DMS53 treated with DMSO at 0.1 percent for 48 hours (cell line): Measurements from ENCODE around the gene RCN2.
"Not testable (repeated sequence)": the region's sequence is repeated elsewhere in the genome, so short reads cannot be mapped to it uniquely, and the experiment has no call there.

Experiments used
- DNase-seq: peaks from one replicate; lab custom pipeline; 2025; ENCODE audit not compliant: unreplicated experiment; lab: John Stamatoyannopoulos, UW

The RCN2 gene

DNA sequence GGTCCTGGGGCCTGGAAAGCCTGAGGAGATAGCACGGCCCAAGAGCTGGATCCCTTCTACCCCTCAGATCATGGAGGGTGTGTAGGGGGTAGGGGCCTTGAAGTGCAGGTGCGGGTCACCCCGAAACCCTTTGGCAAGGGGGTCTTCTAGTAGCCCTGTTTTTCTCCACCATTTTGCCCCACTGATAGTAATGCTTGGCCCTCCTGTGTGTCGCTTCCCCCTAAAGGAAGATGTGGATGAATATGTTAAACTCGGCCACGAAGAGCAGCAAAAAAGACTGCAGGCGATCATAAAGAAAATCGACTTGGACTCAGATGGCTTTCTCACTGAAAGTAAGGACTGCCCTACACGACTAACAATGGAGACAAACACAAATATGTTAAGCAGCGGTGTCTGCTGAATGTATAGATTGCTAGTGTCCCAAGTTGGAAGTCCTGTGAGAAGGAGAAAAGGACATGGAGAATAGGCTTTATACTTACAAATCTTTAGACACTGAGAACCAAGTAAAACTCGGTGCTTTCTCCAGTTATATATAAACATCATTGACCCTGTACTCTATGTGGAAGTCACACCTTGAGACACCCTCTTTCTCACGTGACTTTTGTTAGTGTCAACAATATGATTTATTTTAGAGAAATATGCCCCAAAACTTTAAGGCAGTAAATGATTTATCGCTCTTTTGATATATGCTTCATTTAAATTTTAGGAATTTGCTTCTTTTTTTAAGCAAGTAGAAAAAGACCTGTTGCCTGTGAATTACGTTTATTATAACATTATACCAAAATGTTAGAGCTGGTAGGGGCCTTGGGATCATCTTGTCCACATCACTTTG lies 802 bp downstream of the RCN2 start:
- no peak for DNase-seq

DNA sequence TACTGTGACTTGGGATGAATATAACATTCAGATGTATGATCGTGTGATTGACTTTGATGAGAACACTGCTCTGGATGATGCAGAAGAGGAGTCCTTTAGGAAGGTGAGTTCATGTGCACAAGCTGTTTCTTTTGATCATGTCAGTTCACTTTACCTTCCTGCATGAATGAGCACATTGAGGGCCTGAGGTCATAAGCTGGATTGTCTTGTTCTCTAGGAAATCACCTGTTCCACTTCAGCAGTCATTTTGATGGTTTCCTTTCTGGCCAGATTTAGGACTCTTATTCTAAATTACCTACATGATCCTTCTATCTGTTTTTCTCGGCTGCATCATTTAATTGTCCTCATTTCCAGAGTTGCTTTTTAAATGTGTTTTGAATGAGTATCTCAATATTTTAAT lies 4.1 kb downstream of the RCN2 start:
- peak; percentile 67 for DNase-seq

DNA sequence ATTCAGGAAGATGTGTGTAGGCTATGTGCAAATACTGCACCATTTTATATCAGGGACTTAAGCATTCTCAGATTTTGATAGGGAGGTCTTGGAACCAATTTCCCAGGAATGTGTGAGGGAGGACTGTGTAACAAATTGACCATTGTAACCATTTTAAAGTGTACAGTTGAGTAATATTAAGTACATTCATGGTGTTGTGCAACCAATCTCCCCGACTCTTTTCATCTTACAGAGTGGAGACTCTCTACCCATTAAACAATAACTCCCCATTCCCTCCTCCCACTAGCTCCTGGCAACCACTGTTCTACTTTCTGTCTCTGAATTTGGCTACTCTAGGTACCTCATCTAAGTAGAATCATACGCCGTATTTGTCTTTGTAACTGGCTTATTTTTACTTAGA lies 5.1 kb downstream of the RCN2 start:
- DNase-seq: no peak

- DNase-seq: no peak
Measured at GRCh38 chr15:76938752-76939151, 7.2 kb downstream of the RCN2 start.

DNA sequence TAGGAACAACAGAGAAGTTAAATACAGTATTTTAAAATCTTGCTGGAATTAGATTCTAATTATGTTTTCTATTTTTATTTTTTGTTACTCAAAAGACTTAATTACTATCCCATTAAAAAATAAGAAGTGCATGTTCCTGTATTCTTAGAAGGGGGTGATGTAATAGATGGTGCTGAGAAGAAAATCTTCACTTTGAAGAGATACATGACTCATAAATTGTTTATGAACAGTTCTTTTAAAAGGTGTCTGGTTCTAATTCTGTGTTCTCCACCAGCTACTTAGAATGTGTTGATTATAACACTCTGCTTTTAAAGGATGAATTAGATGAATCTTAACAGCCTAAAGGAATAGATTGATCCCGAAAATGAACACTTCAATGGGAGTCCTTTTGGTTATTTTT lies 8.2 kb downstream of the RCN2 start:
- DNase-seq: no peak

DNA sequence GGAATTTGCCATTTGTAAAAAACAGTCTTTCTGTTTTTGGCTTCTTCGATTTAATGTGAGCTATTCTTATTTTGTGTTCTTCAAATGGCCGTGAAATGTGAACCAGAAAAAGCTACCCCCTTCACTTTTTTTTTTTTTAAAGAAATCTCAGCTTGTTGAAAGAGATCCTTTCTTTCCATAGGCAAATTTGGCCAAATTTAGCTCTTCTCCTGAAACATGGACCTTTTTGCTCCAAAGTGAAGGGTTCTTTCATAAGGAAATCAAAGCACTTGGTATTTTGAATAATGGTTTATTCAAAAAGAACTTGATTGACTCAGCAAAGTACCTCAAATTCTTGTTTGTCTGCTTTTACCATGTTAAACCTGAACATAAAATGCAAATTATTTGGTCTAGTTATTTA lies 10.1 kb downstream of the RCN2 start:
- no peak for DNase-seq

DNA sequence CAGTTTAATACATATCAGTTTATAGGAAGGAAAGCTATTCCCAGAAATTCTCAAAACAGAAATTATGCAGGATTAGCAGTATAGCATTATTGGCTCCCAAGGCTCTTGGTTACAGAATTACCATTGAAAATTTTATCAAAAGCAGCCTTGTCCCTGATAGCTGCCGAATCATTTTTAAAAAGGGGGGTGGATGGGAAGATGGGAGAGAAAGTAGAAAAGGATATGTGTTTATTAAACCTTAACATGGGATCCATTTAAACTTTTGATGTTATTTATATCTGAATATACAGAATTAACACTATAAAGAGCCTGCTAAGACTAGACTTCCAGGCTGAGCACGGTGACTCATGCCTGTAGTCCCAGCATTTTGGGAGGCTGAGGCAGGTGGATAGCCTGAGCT lies 10.8 kb downstream of the RCN2 start:
- no peak for DNase-seq

GRCh38 chr15:76945494-76946093 lies 14.0 kb downstream of the RCN2 start:
- no peak for DNase-seq

DNA sequence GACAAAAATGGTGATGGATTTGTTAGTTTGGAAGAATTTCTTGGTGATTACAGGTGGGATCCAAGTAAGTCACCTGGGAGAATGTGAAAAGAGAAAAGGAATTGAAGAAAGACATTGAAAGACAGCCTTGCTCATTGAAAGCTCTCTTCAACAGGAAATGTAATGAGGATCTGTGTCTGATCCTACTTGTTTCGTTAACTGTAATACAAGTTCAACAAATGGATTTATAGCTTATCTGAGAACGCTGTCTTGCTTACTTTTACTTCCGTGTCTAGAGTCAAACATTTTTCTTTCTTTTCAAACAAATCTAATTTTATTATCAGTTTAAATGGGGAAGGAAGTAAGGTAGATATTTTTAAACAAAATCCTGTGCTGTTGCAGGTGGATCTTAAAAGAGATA lies 15.9 kb downstream of the RCN2 start:
- no peak for DNase-seq

DNA sequence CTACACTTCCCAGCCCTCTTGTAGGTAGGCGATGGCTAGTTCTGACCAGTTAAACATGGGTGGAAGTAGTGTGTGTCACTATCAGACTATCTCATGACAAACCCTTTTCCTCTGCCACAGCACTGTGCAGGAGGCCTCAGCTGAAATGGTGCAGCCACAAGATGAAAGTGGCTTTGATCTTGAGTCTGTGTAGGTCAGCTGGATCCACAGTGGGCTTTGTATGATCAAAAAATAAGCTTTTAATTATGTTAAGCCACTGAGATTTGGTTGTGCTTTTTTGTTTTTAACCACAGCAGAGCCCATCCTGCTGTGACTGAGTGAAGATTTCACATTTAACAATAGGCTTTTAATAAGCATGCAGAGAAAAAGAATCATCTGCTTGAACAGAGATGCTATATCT lies 19.7 kb downstream of the RCN2 start:
- DNase-seq: no peak

- DNase-seq: no peak
Measured at GRCh38 chr15:76953913-76954312, 22.4 kb downstream of the RCN2 start.

- DNase-seq: no peak
Measured at GRCh38 chr15:76954744-76955143, 23.2 kb downstream of the RCN2 start.

DNA sequence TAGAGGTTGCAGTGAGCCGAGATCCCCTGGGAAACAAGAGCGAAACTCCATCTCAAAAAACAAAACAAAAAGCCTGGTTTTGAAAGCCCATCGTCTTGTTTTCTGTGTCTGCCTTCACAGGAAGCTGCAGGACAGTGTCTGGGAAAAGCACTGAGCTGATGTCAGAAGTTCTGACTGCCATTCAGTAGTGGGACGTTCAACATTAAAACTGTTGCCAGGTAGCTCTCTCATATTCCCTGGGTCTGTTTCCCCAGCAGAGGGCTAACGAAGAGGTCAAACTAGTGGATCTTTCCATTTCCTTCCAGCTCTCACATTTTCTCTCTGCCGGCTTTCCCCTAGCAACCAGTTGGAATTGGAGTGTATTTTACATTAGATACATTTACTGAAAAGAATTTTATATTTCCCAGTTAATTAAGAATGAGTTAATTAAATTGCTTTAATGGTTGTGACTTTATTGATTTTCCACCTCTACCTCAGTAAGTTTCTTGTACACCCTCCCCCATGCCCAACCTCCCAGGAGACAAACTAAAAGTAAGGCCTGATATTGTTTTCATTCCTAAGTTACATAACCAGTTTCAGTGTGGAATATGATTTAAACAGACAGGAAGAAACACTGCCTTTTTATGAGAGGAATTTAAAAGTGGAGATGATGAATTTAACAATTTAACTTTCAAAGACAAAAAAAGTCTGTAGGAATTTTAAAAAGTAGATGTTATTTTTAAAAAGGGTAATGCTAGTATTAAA lies 29.9 kb downstream of the RCN2 start:
- DNase-seq: no peak

- DNase-seq: no peak
Measured at GRCh38 chr15:76962337-76963013, 30.9 kb downstream of the RCN2 start.

- DNase-seq: no peak
Measured at GRCh38 chr15:76963596-76963995, 32.0 kb downstream of the RCN2 start.

DNA sequence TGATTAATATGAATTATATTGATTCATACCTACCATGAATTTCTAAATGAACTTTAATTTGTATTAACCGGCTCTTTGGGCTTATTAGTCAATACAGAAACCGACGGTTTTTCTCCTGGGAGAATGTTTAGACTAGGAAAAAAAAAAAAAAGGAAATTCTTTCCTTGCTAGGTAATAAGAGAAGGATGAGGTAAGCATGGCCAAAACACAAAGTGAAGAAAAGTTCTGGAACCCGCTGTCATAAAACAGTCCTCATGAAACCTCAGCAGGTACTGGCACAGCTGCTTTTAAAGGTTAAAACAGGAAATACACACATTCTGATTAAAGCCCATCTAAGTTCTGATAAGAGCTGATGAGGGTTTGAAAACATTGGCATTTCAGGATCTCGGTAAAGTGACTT lies 32.6 kb downstream of the RCN2 start:
- DNase-seq: no peak

DNA sequence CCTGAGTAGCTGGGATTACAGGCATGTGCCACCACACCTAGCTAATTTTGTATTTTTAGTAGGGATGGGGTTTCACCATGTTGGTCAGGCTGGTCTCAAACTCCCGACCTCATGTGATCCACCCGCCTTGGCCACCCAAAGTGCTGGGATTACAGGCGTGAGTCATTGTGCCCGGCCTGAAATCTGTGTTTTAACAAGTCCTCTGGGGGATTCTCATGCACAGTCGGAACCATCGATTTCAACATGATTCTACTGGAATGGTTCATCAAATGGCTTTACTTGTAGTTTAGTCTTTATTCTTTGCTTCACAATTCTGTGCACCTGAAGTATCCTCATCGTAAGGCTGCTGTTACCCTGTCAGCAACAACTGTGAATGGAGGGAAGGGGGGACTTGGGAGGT lies 34.5 kb downstream of the RCN2 start:
- not testable (repeated sequence) for DNase-seq

- no peak for DNase-seq
Measured at GRCh38 chr15:76967067-76967466, 35.5 kb downstream of the RCN2 start.

- no peak for DNase-seq
Measured at GRCh38 chr15:76968306-76968705, 36.8 kb downstream of the RCN2 start.

- DNase-seq: no peak
Measured at GRCh38 chr15:76972389-76973361, 41.1 kb downstream of the RCN2 start.
